CD4-positive, alpha-beta T cell (primary cell): ENCODE measurements around the gene VPS50. TPM values are rescaled to one million over a fixed set of nuclear protein-coding genes. Genes with fewer than 3 reads are reported as not detected.
A peak's percentile ranks its signal among the peaks of the same experiment; 100 is the strongest.

Experiments
- ATAC-seq: fragments of 200-7000 bp; cut with Tn5 transposase; one replicate; pipeline ENCODE4 v1.10.0; 2022; ENCODE audit warnings: mild to moderate bottlenecking; ENCODE audit not compliant: poor library complexity
- CTCF ChIA-PET: fragments of 350-600 bp; sonication (Branson Sonifier 250); formaldehyde crosslinking; loops from one replicate; lab custom pipeline; 2021; ENCODE audit warnings: antibody characterized with exemption, inconsistent platforms; lab: Charles Lee
- POLR2A ChIA-PET: fragments of 350-600 bp; sonication (Branson Sonifier 250); formaldehyde crosslinking; loops from one replicate; lab custom pipeline; 2021; ENCODE audit warnings: antibody characterized with exemption, inconsistent platforms; lab: Charles Lee
- DNase-seq, 14 experiments: peaks; one replicate each; pipeline ENCODE4 v3.0.0-alpha.2; 2013 to 2020; ENCODE audit warnings: mixed read lengths in 2 of 14
- H3K27ac ChIP-seq, 2 donors: one replicate each; pipeline versions ENCODE4 v1.5.1 to v1.7.0; 2013; ENCODE audit warnings: low read length in 2 of 2, low read depth in 1 of 2, mild to moderate bottlenecking in 1 of 2
- H3K27me3 ChIP-seq, 2 experiments: 1 replicate in 1 of 2; 2 replicates in 1 of 2; pipeline versions ENCODE4 v1.6.1 to v1.7.0; 2013; ENCODE audit warnings: low read length in 2 of 2, control low read depth in 1 of 2, mild to moderate bottlenecking in 1 of 2, moderate library complexity in 1 of 2; ENCODE audit not compliant: insufficient read depth in 2 of 2, control insufficient read depth in 1 of 2
- H3K36me3 ChIP-seq: one replicate; pipeline ENCODE4 v1.6.1; 2013; ENCODE audit warnings: low read length, control low read depth; ENCODE audit not compliant: insufficient read depth
- H3K4me1 ChIP-seq: one replicate; pipeline ENCODE4 v1.6.1; 2013; ENCODE audit warnings: low read length, control low read depth; ENCODE audit not compliant: insufficient read depth
- H3K4me3 ChIP-seq: one replicate; pipeline ENCODE4 v1.5.1; 2013; ENCODE audit warnings: mild to moderate bottlenecking, low read length, moderate library complexity
- H3K9me3 ChIP-seq, 2 experiments: 1 replicate in 1 of 2; 2 replicates in 1 of 2; pipeline versions ENCODE4 v1.6.1 to v1.7.0; 2013; ENCODE audit warnings: low read length in 2 of 2, mild to moderate bottlenecking in 2 of 2, control low read depth in 1 of 2, moderate library complexity in 1 of 2; ENCODE audit not compliant: control insufficient read depth in 1 of 2, insufficient read depth in 1 of 2
- H3K27ac Mint-ChIP-seq: one replicate; pipeline ENCODE4 v1.8.0; 2020; ENCODE audit warnings: mixed read lengths
- H3K27me3 Mint-ChIP-seq: one replicate; pipeline ENCODE4 v1.8.0; 2021; ENCODE audit warnings: mixed read lengths
- H3K36me3 Mint-ChIP-seq: one replicate; pipeline ENCODE4 v1.8.0; 2021; ENCODE audit warnings: low read depth, mixed read lengths
- H3K4me1 Mint-ChIP-seq: one replicate; pipeline ENCODE4 v1.8.0; 2021; ENCODE audit warnings: low read depth, mixed read lengths
- H3K4me3 Mint-ChIP-seq: one replicate; pipeline ENCODE4 v1.8.0; 2020; ENCODE audit warnings: mild to moderate bottlenecking, mixed read lengths
- H3K9me3 Mint-ChIP-seq: one replicate; pipeline ENCODE4 v1.8.0; 2020; ENCODE audit warnings: mixed read lengths
- intact Hi-C, 2 experiments: fragments of 100-400 bp; cut with DNase I in 1 of 2; cut with micrococcal nuclease in 1 of 2; formaldehyde crosslinking; loops; one replicate each; pipeline versions ENCODE4 v1.15.1 to v1.9.0; 2023 to 2025; cut with DNase I, micrococcal nuclease
- total RNA-seq, 174 experiments: library from RNA in 2 of 174; stranded (reverse) in 2 of 174; gene quantifications; one replicate each; pipeline ENCODE4 v1.2.3 and lab custom pipeline; 2021 to 2026
- TF ChIP-seq, protein P1 (sequence below): fragments of 200-600 bp; IDR thresholded peaks from one replicate; pipeline ENCODE4 v1.8.0; 2022; ENCODE audit warnings: antibody characterized with exemption, mild to moderate bottlenecking

Gene VPS50
- total RNA-seq, 2 experiments from 2014 or later = 13.2 to 17.3 TPM

- no peaks in the 10 kb centered on the region for H3K27me3 ChIP-seq
- H3K9me3 Mint-ChIP-seq = no peaks in the 10 kb centered on the region
- intact Hi-C loops = loop anchor here (10.0 kb wide), 4 partner anchors 405 to 1425 kb away; partner anchors contain the start of genes ANKIB1 (in 1 of the 2), CDK6 (in 1 of the 2) and KRIT1 (in 1 of the 2)
- H3K27ac ChIP-seq = no peak overlapping the region
- TF ChIP-seq, protein P1, sequence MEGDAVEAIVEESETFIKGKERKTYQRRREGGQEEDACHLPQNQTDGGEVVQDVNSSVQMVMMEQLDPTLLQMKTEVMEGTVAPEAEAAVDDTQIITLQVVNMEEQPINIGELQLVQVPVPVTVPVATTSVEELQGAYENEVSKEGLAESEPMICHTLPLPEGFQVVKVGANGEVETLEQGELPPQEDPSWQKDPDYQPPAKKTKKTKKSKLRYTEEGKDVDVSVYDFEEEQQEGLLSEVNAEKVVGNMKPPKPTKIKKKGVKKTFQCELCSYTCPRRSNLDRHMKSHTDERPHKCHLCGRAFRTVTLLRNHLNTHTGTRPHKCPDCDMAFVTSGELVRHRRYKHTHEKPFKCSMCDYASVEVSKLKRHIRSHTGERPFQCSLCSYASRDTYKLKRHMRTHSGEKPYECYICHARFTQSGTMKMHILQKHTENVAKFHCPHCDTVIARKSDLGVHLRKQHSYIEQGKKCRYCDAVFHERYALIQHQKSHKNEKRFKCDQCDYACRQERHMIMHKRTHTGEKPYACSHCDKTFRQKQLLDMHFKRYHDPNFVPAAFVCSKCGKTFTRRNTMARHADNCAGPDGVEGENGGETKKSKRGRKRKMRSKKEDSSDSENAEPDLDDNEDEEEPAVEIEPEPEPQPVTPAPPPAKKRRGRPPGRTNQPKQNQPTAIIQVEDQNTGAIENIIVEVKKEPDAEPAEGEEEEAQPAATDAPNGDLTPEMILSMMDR = no peak
- no peak overlapping the region for H3K4me3 Mint-ChIP-seq
- no peak for ATAC-seq
- H3K9me3 ChIP-seq = no peaks in the 10 kb centered on the region
- H3K4me3 ChIP-seq = no peak overlapping the region
- POLR2A ChIA-PET = interaction anchor here (0.6 to 0.8 kb wide), 2 partner anchors 8 to 12 kb away, joined by 3 to 4 read pairs; partner anchors contain the start of gene VPS50
- peaks cover 6% of the 10 kb centered on the region for H3K36me3 Mint-ChIP-seq
- no peak for DNase-seq
- no peaks in the 10 kb centered on the region for H3K4me1 ChIP-seq
- H3K36me3 ChIP-seq = peaks cover 14% of the 10 kb centered on the region
- no peak overlapping the region for H3K27ac Mint-ChIP-seq
- CTCF ChIA-PET = interaction anchor here (1.9 kb wide), 1 partner anchor 12 kb away, joined by 6 read pairs; no protein-coding TSS in a partner anchor
- H3K27me3 Mint-ChIP-seq = no peaks in the 10 kb centered on the region
- peaks cover 2% of the 10 kb centered on the region for H3K4me1 Mint-ChIP-seq
These were observed 7.7 kb downstream of the VPS50 start for GRCh38 chr7:93239824-93240223.

GRCh38 chr7:93242106-93242505 is 9.9 kb downstream of the VPS50 start:
- intact Hi-C loops = no loop called here
- POLR2A ChIA-PET = no interaction called here
- H3K27me3 Mint-ChIP-seq = no peaks in the 10 kb centered on the region

GRCh38 chr7:93245525-93246432 is 13.6 kb downstream of the VPS50 start:
- peak in 3 of 14 experiments; percentile 48 to 55 (median 51) for DNase-seq
- peak overlapping the region; percentile 5 for H3K4me3 ChIP-seq
- CTCF ChIA-PET = interaction anchor here (0.7 to 1.2 kb wide), 5 partner anchors 13 to 842 kb away, joined by 3 to 7 read pairs (median 3); partner anchors contain the start of gene VPS50
- no peaks in the 10 kb centered on the region for H3K4me1 ChIP-seq
- POLR2A ChIA-PET = interaction anchor here (1.1 kb wide), 1 partner anchor 13 kb away, joined by 3 read pairs; the partner anchor contains the start of gene VPS50
- peaks cover 7% of the 10 kb centered on the region for H3K36me3 ChIP-seq
- intact Hi-C loops = loop anchor here (1.0 to 5.0 kb wide), 3 partner anchors 842 to 1187 kb away; no protein-coding TSS in a partner anchor
- no peaks in the 10 kb centered on the region for H3K27me3 Mint-ChIP-seq
- peaks cover 6% of the 10 kb centered on the region for H3K36me3 Mint-ChIP-seq
- TF ChIP-seq, protein P1 = peak; percentile 90
- peak overlapping the region; percentile 40 for H3K27ac Mint-ChIP-seq
- H3K27me3 ChIP-seq = no peaks in the 10 kb centered on the region
- peak overlapping the region; percentile 79 for H3K4me3 Mint-ChIP-seq
- H3K27ac ChIP-seq = no peak overlapping the region
- peaks cover 26% of the 10 kb centered on the region for H3K4me1 Mint-ChIP-seq
- H3K9me3 ChIP-seq = no peaks in the 10 kb centered on the region
- no peaks in the 10 kb centered on the region for H3K9me3 Mint-ChIP-seq
- ATAC-seq = peak; percentile 55

More at GRCh38 chr7:93242106-93242505, 9.9 kb downstream of the VPS50 start:
- Histone ChIP-seq H3K4me3 (no peak overlapping the region), H3K27me3 (no peaks in the 10 kb centered on the region), H3K9me3 (no peaks in the 10 kb centered on the region), H3K4me1 (no peaks in the 10 kb centered on the region), H3K36me3 (peaks cover 14% of the 10 kb centered on the region), H3K27ac (no peak overlapping the region)
- Mint-ChIP-seq H3K27ac (no peak overlapping the region), H3K4me1 (peaks cover 16% of the 10 kb centered on the region), H3K4me3 (no peak overlapping the region), H3K9me3 (no peaks in the 10 kb centered on the region), H3K36me3 (peaks cover 6% of the 10 kb centered on the region)
- no peak for ATAC-seq
- CTCF ChIA-PET = interaction anchor here (1.0 kb wide), 1 partner anchor 10 kb away, joined by 3 read pairs; the partner anchor contains the start of gene VPS50
- TF ChIP-seq, protein P1 = no peak
- DNase-seq = no peak
